HCT116 (cell line): ENCODE results near the gene FCMR. TPM values are rescaled to one million over a fixed set of nuclear protein-coding genes. Genes with fewer than 3 reads are reported as not detected.

ENCODE experiments used
- ATAC-seq: fragments of 200-7000 bp; cut with Tn5 transposase; 2 replicates; pipeline ENCODE4 v1.9.1; 2020; ENCODE audit warnings: mild to moderate bottlenecking, moderate library complexity
- BruUV-seq: library from RNA; stranded (reverse); fragments of 400-500 nt; replicated peaks from 2 replicates; lab custom pipeline; 2021; lab: Mats Ljungman, UMichigan
- CTCF ChIA-PET: fragments of 300-600 bp; sonication (Branson Sonifier 250); formaldehyde crosslinking; loops from one replicate; lab custom pipeline; 2021; ENCODE audit warnings: antibody characterized with exemption; lab: Charles Lee
- POLR2A ChIA-PET: fragments of 300-600, 350-600 bp; sonication (Branson Sonifier 250); formaldehyde crosslinking; loops from one replicate; lab custom pipeline; 2021; ENCODE audit warnings: antibody characterized with exemption; lab: Charles Lee
- RAD21 ChIA-PET, 2 experiments: fragments of 300-600 bp; sonication (Branson Sonifier 250); formaldehyde crosslinking; loops; one replicate each; lab custom pipeline; 2023; ENCODE audit warnings: low total read pairs in 2 of 2; ENCODE audit not compliant: uncharacterized antibody in 2 of 2, unreplicated experiment in 2 of 2, low non-redundant PET in 1 of 2; lab: Charles Lee
- DNase-seq: peaks from one replicate; pipeline ENCODE4 v3.0.0-alpha.2; 2010; ENCODE audit warnings: low read depth, low spot score
- H2AFZ ChIP-seq: fragments of 200-600 bp; shearing (Covaris generic), sonication (generic); 2 replicates; pipeline ENCODE4 v1.6.1; 2017; ENCODE audit warnings: low read depth, mixed run types, mixed read lengths, antibody characterized with exemption, low read length; ENCODE audit not compliant: poor library complexity, severe bottlenecking
- H3K27ac ChIP-seq: 2 replicates; pipeline ENCODE4 v1.5.1; 2012; ENCODE audit warnings: low read depth, low read length
- H3K27me3 ChIP-seq: fragments of 200-600 bp; sonication (generic); 2 replicates; pipeline ENCODE4 v1.6.1; 2016; ENCODE audit warnings: mixed run types, low read length, mixed read lengths; ENCODE audit not compliant: insufficient read depth
- H3K36me3 ChIP-seq, 2 experiments: fragments of 200-500 bp in 1 of 2; fragments of 200-600 bp in 1 of 2; sonication (Bioruptor generic) in 1 of 2; sonication (generic) in 1 of 2; 2 replicates each; pipeline versions ENCODE4 v1.5.1 to v1.6.1; 2014 to 2016; ENCODE audit warnings: low read length in 2 of 2, inconsistent platforms in 1 of 2, mixed read lengths in 1 of 2, mixed run types in 1 of 2; ENCODE audit not compliant: insufficient read depth in 2 of 2, control insufficient read depth in 1 of 2
- H3K4me1 ChIP-seq, 2 experiments: fragments of 200-600 bp in 1 of 2; sonication (generic) in 1 of 2; 2 replicates each; pipeline versions ENCODE4 v1.5.1 to v1.6.1; 2012 to 2017; ENCODE audit warnings: low read length in 2 of 2, inconsistent platforms in 1 of 2, mild to moderate bottlenecking in 1 of 2, mixed read lengths in 1 of 2, mixed run types in 1 of 2, moderate library complexity in 1 of 2; ENCODE audit not compliant: insufficient read depth in 2 of 2, control insufficient read depth in 1 of 2
- H3K4me2 ChIP-seq: fragments of 200-600 bp; sonication (generic); 2 replicates; pipeline ENCODE4 v1.6.1; 2017; ENCODE audit warnings: mixed run types, low read length, mixed read lengths
- H3K4me3 ChIP-seq, 2 experiments: fragments of 200-600 bp in 1 of 2; sonication (generic) in 1 of 2; replicated peaks in 1 of 2; 2 replicates each; pipeline ENCODE4 v1.5.1; 2011 to 2016; ENCODE audit warnings: low read length in 2 of 2, control low read depth in 1 of 2, low read depth in 1 of 2, mild to moderate bottlenecking in 1 of 2, mixed read lengths in 1 of 2, mixed run types in 1 of 2
- H3K79me2 ChIP-seq: fragments of 200-600 bp; sonication (generic); 2 replicates; pipeline ENCODE4 v1.6.1; 2017; ENCODE audit warnings: mild to moderate bottlenecking, mixed run types, low read length, moderate library complexity, mixed read lengths; ENCODE audit not compliant: insufficient read depth
- H3K9ac ChIP-seq: fragments of 200-600 bp; sonication (generic); 2 replicates; pipeline ENCODE4 v1.6.1; 2016; ENCODE audit warnings: low read length, mixed read lengths
- H3K9me2 ChIP-seq: fragments of 200-600 bp; sonication (generic), shearing (Covaris generic); 2 replicates; pipeline ENCODE4 v1.6.1; 2017; ENCODE audit warnings: mixed run types, mild to moderate bottlenecking, moderate library complexity; ENCODE audit not compliant: insufficient read depth
- H3K9me3 ChIP-seq, 2 experiments: fragments of 200-500 bp in 1 of 2; fragments of 200-600 bp in 1 of 2; sonication (Bioruptor generic) in 1 of 2; sonication (generic) in 1 of 2; 2 replicates each; pipeline ENCODE4 v1.6.1; 2014 to 2017; ENCODE audit warnings: low read length in 2 of 2, mixed read lengths in 2 of 2, inconsistent platforms in 1 of 2, low read depth in 1 of 2, mild to moderate bottlenecking in 1 of 2, mixed run types in 1 of 2, moderate library complexity in 1 of 2; ENCODE audit not compliant: control insufficient read depth in 1 of 2, insufficient read depth in 1 of 2
- H4K20me1 ChIP-seq: fragments of 200-600 bp; sonication (generic), shearing (Covaris generic); 2 replicates; pipeline ENCODE4 v1.6.1; 2017; ENCODE audit warnings: mixed run types, mild to moderate bottlenecking, moderate library complexity; ENCODE audit not compliant: insufficient read depth
- CBX3 ChIP-seq: IDR thresholded peaks from 2 replicates; pipeline ENCODE4 v1.6.1; 2012; ENCODE audit warnings: low read depth
- CEBPB ChIP-seq: IDR thresholded peaks from 2 replicates; pipeline ENCODE4 v1.6.1; 2012; ENCODE audit warnings: low read depth
- CTCF ChIP-seq, 3 experiments: fragments of 200-600 bp in 1 of 3; sonication (generic) in 1 of 3; IDR thresholded peaks in 2 of 3; conservative IDR thresholded peaks in 1 of 3; 2 replicates each; pipeline ENCODE4 v1.5.1; 2012 to 2017; ENCODE audit warnings: low read depth in 2 of 3, low read length in 2 of 3, antibody characterized with exemption in 1 of 3, borderline replicate concordance in 1 of 3, control low read depth in 1 of 3, mild to moderate bottlenecking in 1 of 3, mixed read lengths in 1 of 3, mixed run types in 1 of 3, moderate library complexity in 1 of 3; ENCODE audit not compliant: insufficient read depth in 1 of 3
- EGR1 ChIP-seq: IDR thresholded peaks from 2 replicates; pipeline ENCODE4 v1.6.1; 2012; ENCODE audit warnings: low read depth
- ELF1 ChIP-seq: IDR thresholded peaks from 2 replicates; pipeline ENCODE4 v1.6.1; 2012; ENCODE audit warnings: low read depth, borderline replicate concordance
- EZH2phosphoT487 ChIP-seq: fragments of 200-600 bp; IDR thresholded peaks from 2 replicates; pipeline ENCODE4 v1.6.1; 2018; ENCODE audit warnings: antibody characterized with exemption, borderline replicate concordance
- FOSL1 ChIP-seq: IDR thresholded peaks from 2 replicates; pipeline ENCODE4 v1.6.1; 2012; ENCODE audit warnings: low read depth
- JUND ChIP-seq: IDR thresholded peaks from 2 replicates; pipeline ENCODE4 v1.6.1; 2012
- MAX ChIP-seq: IDR thresholded peaks from 2 replicates; pipeline ENCODE4 v1.6.1; 2012
- POLR2A ChIP-seq: IDR thresholded peaks from 2 replicates; pipeline ENCODE4 v1.7.0; 2011; ENCODE audit warnings: borderline replicate concordance; ENCODE audit not compliant: insufficient read depth, insufficient read length; ENCODE audit errors: extremely low read depth
- SIN3A ChIP-seq: IDR thresholded peaks from 2 replicates; pipeline ENCODE4 v1.6.1; 2012; ENCODE audit warnings: low read depth
- SP1 ChIP-seq: IDR thresholded peaks from 2 replicates; pipeline ENCODE4 v1.6.1; 2012; ENCODE audit warnings: low read depth
- SRF ChIP-seq: IDR thresholded peaks from 2 replicates; pipeline ENCODE4 v1.6.1; 2012; ENCODE audit warnings: low read depth
- TCF7L2 ChIP-seq: IDR thresholded peaks from 2 replicates; pipeline ENCODE4 v1.7.0; 2011; ENCODE audit warnings: borderline replicate concordance, inconsistent platforms; ENCODE audit not compliant: insufficient read depth, insufficient read length; ENCODE audit errors: extremely low read depth
- YY1 ChIP-seq: IDR thresholded peaks from 2 replicates; pipeline ENCODE4 v1.6.1; 2011; ENCODE audit warnings: low read length, low read depth, moderate library complexity, mild to moderate bottlenecking; ENCODE audit not compliant: insufficient replicate concordance; ENCODE audit errors: extremely low read depth
- ZFX ChIP-seq: fragments of 450-650 bp; IDR thresholded peaks from 2 replicates; pipeline ENCODE4 v1.6.1; 2017
- ZNF274 ChIP-seq: fragments of 200-500 bp; sonication (Bioruptor generic); IDR thresholded peaks from 2 replicates; pipeline ENCODE4 v1.6.1; 2014; ENCODE audit warnings: mild to moderate bottlenecking, low read depth, low read length, inconsistent platforms
- intact Hi-C: fragments of 100-400 bp; cut with micrococcal nuclease; formaldehyde crosslinking; loops from 2 replicates; pipeline ENCODE4 v1.10.0; 2022
- total RNA-seq: library from RNA; stranded (reverse); gene quantifications from one replicate; pipeline ENCODE4 v1.2.1, GENCODE V29; 2021; ENCODE audit not compliant: unreplicated experiment

FCMR gene
- total RNA-seq, 1 experiment from 2014 or later = 0.61 TPM

- H3K36me3 ChIP-seq = no peaks in the 10 kb centered on the region
- peaks cover 8 to 44% of the 10 kb centered on the region in 2 experiments for H3K4me1 ChIP-seq
- BruUV-seq = no TSS peak
- TF ChIP-seq POLR2A (no peak), ZFX (no peak), YY1 (no peak), EZH2phosphoT487 (no peak), FOSL1 (no peak), SP1 (no peak), SRF (no peak), CEBPB (no peak), SIN3A (no peak), TCF7L2 (no peak), MAX (no peak), ZNF274 (no peak), JUND (no peak), EGR1 (no peak), CTCF (IDR thresholded peaks at IDR 0.05 in 2 of 3, conservative IDR thresholded peaks at IDR 0.05 in 1 of 3; ENCODE audit: borderline replicate concordance in 1 of 3, insufficient read depth in 1 of 3, low read depth in 2 of 3, low read length in 2 of 3) (no peak), CBX3 (no peak), ELF1 (no peak)
- H4K20me1 ChIP-seq = no peaks in the 10 kb centered on the region
- H2AFZ ChIP-seq = no peak overlapping the region
- no peak overlapping the region for H3K4me2 ChIP-seq
- no peaks in the 10 kb centered on the region; the same call in 1 of the 2 replicates for H3K27me3 ChIP-seq
- POLR2A ChIA-PET = no interaction called here
- H3K27ac ChIP-seq = no peak overlapping the region
- CTCF ChIA-PET = interaction anchor here (1.2 to 2.3 kb wide), 4 partner anchors 10 to 173 kb away, joined by 3 to 12 read pairs (median 4); partner anchors contain the start of gene FCMR
- no peaks in the 10 kb centered on the region for H3K9me2 ChIP-seq
- ATAC-seq (no peak), DNase-seq (no peak)
- intact Hi-C loops = no loop called here
- RAD21 ChIA-PET = no interaction called here
- H3K9me3 ChIP-seq = no peaks in the 10 kb centered on the region
- no peak overlapping the region for H3K9ac ChIP-seq
- H3K79me2 ChIP-seq = no peaks in the 10 kb centered on the region
- H3K4me3 ChIP-seq = no peak overlapping the region
Observed at GRCh38 chr1:206908038-206908437, 13.7 kb downstream of the FCMR start.
